SK-N-SH (cell line): ENCODE results near the gene TBC1D17.

Source experiments
- CHD2 ChIP-seq: fragments of 150-350 bp; IDR thresholded peaks from 2 replicates; pipeline ENCODE4 v1.6.1; 2018; ENCODE audit warnings: low read length; ENCODE audit not compliant: partially characterized antibody
- EP300 ChIP-seq, 2 experiments: IDR thresholded peaks; 2 replicates each; pipeline versions ENCODE4 v1.4.0 to v1.6.1; 2012; ENCODE audit warnings: borderline replicate concordance in 1 of 2, low read depth in 1 of 2, low read length in 1 of 2
- FOXM1 ChIP-seq: IDR thresholded peaks from 2 replicates; pipeline ENCODE4 v1.4.0; 2012; ENCODE audit warnings: low read depth, mild to moderate bottlenecking
- GABPA ChIP-seq: IDR thresholded peaks from 2 replicates; pipeline ENCODE4 v1.4.0; 2012; ENCODE audit warnings: low read depth, mild to moderate bottlenecking
- MAX ChIP-seq: IDR thresholded peaks from 2 replicates; pipeline ENCODE4 v1.4.0; 2012; ENCODE audit warnings: low read depth
- POLR2AphosphoS5 ChIP-seq: IDR thresholded peaks from 2 replicates; pipeline ENCODE4 v1.6.1; 2012; ENCODE audit warnings: low read depth, low read length
- RAD21 ChIP-seq: IDR thresholded peaks from 2 replicates; pipeline ENCODE4 v1.6.1; 2012; ENCODE audit warnings: mild to moderate bottlenecking, low read length
- REST ChIP-seq: IDR thresholded peaks from 2 replicates; pipeline ENCODE4 v1.6.1; 2012; ENCODE audit warnings: mild to moderate bottlenecking, low read depth, low read length, moderate library complexity
- SMC3 ChIP-seq: IDR thresholded peaks from 2 replicates; pipeline ENCODE4 v1.6.1; 2012; ENCODE audit warnings: low read depth, low read length, improper control_type of control experiment
- TAF1 ChIP-seq: IDR thresholded peaks from 2 replicates; pipeline ENCODE4 v1.6.1; 2012; ENCODE audit warnings: low read depth, mild to moderate bottlenecking, low read length, moderate library complexity, borderline replicate concordance
- TEAD4 ChIP-seq: IDR thresholded peaks from 2 replicates; pipeline ENCODE4 v1.4.0; 2012; ENCODE audit warnings: mild to moderate bottlenecking, borderline replicate concordance; ENCODE audit not compliant: insufficient read depth
- USF1 ChIP-seq: IDR thresholded peaks from 2 replicates; pipeline ENCODE4 v1.4.0; 2012; ENCODE audit warnings: low read depth, borderline replicate concordance
- TF ChIP-seq, protein P1 (sequence below): fragments of 200-600 bp; sonication (generic); IDR thresholded peaks from 2 replicates; pipeline ENCODE4 v1.6.1; 2017; ENCODE audit warnings: antibody characterized with exemption, mild to moderate bottlenecking, moderate library complexity

GRCh38 chr19:49835562-49835961 lies 41.9 kb upstream of the TBC1D17 start:
- TF ChIP-seq, protein P1, sequence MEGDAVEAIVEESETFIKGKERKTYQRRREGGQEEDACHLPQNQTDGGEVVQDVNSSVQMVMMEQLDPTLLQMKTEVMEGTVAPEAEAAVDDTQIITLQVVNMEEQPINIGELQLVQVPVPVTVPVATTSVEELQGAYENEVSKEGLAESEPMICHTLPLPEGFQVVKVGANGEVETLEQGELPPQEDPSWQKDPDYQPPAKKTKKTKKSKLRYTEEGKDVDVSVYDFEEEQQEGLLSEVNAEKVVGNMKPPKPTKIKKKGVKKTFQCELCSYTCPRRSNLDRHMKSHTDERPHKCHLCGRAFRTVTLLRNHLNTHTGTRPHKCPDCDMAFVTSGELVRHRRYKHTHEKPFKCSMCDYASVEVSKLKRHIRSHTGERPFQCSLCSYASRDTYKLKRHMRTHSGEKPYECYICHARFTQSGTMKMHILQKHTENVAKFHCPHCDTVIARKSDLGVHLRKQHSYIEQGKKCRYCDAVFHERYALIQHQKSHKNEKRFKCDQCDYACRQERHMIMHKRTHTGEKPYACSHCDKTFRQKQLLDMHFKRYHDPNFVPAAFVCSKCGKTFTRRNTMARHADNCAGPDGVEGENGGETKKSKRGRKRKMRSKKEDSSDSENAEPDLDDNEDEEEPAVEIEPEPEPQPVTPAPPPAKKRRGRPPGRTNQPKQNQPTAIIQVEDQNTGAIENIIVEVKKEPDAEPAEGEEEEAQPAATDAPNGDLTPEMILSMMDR, result no peak
- TF ChIP-seq RAD21 (no peak), EP300 (IDR thresholded peaks at IDR 0.05; ENCODE audit: borderline replicate concordance in 1 of 2, low read depth in 1 of 2, low read length in 1 of 2) (no peak), POLR2AphosphoS5 (no peak), REST (no peak), MAX (no peak), FOXM1 (no peak), GABPA (no peak), TAF1 (no peak), SMC3 (no peak), USF1 (no peak), TEAD4 (no peak), CHD2 (no peak)
